ENCODE results near the gene STOX2. TPM values are rescaled to one million over a fixed set of nuclear protein-coding genes. Genes with fewer than 3 reads are reported as not detected.

STOX2 gene
- total and polyA plus RNA-seq, 10 of the 15 experiments (the other 5 are each of a cell fraction or from before 2014, with no cell fraction given) = 0.01 to 1.2 (median 0.18) TPM; not detected in 4

DNA sequence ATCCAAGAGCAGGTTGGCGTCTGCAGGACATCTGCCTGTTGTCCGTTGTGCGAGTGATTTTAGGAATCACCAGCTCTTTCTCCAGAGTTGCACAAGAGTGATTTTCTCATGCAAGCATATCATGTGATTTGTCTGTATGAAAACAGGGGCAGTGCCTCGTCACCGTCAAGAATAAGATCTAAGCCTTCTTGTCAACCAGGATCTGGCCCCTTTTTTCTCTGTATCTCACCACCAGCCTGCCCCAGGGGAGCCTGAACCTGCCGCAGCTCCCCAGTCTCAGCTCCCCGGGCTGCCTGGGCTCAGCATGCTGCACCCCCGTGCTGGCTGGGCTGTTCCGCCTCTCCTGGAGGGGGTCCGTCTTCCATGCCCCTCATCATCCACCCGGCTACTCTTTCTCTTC, 90.5 kb downstream of the STOX2 start:
- Histone ChIP-seq H3K27me3 (replicated peaks in 1 of 2; ENCODE audit: control insufficient read depth in 2 of 2, insufficient read depth in 2 of 2, low read length in 1 of 2) (no peaks in the 10 kb centered on the region; a peak in 1 of 4 replicates), H3K4me1 (ENCODE audit: control insufficient read depth, insufficient read depth, low read length) (no peaks in the 10 kb centered on the region), H3K4me2 (ENCODE audit: control insufficient read depth, insufficient read depth) (no peak overlapping the region), H3K9ac (ENCODE audit: control insufficient read depth, insufficient read depth, low read length) (no peak overlapping the region), H3K4me3 (no peak overlapping the region), H3K79me2 (ENCODE audit: control insufficient read depth, insufficient read depth, low read length) (no peaks in the 10 kb centered on the region), H3K9me3 (replicated peaks; ENCODE audit: control insufficient read depth, insufficient read depth, low read length) (no peaks in the 10 kb centered on the region), H3K36me3 (ENCODE audit: control insufficient read depth in 2 of 2, insufficient read depth in 2 of 2, low read length in 1 of 2) (no peaks in the 10 kb centered on the region), H2AFZ (ENCODE audit: control insufficient read depth, low read depth, low read length) (no peak overlapping the region), H3K27ac (ENCODE audit: control insufficient read depth, insufficient read depth) (no peak overlapping the region), H4K20me1 (ENCODE audit: control insufficient read depth, insufficient read depth) (no peaks in the 10 kb centered on the region)
- ChIA-PET RAD21 (ENCODE audit: unreplicated experiment) (no interaction called here), SMC1A (ENCODE audit: uncharacterized antibody, unreplicated experiment) (interaction anchor here (0.6 kb wide), 1 partner anchor 54 kb away, joined by 3 read pairs; no protein-coding TSS in a partner anchor), POLR2A (interaction anchor here (0.6 kb wide), 1 partner anchor 287 kb away, joined by 3 read pairs; no protein-coding TSS in a partner anchor), CTCF (no interaction called here)
- FAIRE-seq = no peak
- no peak for ATAC-seq
- no TSS peak for BruUV-seq (replicated peaks)
- TF ChIP-seq ETV6 (conservative IDR thresholded peaks at IDR 0.05 in 1 of 2, IDR thresholded peaks at IDR 0.05 in 1 of 2; ENCODE audit: borderline replicate concordance in 1 of 2, low read depth in 1 of 2) (no peak), SPI1 (IDR thresholded peaks at IDR 0.05; ENCODE audit: borderline replicate concordance, insufficient read depth, low read depth, low read length) (no peak), JUNB (IDR thresholded peaks at IDR 0.05) (no peak), NFYB (IDR thresholded peaks at IDR 0.05; ENCODE audit: insufficient read depth, low read depth, low read length) (no peak), NFXL1 (IDR thresholded peaks at IDR 0.05; ENCODE audit: borderline replicate concordance) (no peak), HCFC1 (IDR thresholded peaks at IDR 0.05; ENCODE audit: low read length) (no peak)
- TF ChIP-seq, protein P1, sequence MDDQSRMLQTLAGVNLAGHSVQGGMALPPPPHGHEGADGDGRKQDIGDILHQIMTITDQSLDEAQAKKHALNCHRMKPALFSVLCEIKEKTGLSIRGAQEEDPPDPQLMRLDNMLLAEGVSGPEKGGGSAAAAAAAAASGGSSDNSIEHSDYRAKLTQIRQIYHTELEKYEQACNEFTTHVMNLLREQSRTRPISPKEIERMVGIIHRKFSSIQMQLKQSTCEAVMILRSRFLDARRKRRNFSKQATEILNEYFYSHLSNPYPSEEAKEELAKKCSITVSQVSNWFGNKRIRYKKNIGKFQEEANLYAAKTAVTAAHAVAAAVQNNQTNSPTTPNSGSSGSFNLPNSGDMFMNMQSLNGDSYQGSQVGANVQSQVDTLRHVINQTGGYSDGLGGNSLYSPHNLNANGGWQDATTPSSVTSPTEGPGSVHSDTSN (IDR thresholded peaks at IDR 0.05; ENCODE audit: insufficient replicate concordance, low read depth, low read length) = no peak
- TF ChIP-seq, protein P2, sequence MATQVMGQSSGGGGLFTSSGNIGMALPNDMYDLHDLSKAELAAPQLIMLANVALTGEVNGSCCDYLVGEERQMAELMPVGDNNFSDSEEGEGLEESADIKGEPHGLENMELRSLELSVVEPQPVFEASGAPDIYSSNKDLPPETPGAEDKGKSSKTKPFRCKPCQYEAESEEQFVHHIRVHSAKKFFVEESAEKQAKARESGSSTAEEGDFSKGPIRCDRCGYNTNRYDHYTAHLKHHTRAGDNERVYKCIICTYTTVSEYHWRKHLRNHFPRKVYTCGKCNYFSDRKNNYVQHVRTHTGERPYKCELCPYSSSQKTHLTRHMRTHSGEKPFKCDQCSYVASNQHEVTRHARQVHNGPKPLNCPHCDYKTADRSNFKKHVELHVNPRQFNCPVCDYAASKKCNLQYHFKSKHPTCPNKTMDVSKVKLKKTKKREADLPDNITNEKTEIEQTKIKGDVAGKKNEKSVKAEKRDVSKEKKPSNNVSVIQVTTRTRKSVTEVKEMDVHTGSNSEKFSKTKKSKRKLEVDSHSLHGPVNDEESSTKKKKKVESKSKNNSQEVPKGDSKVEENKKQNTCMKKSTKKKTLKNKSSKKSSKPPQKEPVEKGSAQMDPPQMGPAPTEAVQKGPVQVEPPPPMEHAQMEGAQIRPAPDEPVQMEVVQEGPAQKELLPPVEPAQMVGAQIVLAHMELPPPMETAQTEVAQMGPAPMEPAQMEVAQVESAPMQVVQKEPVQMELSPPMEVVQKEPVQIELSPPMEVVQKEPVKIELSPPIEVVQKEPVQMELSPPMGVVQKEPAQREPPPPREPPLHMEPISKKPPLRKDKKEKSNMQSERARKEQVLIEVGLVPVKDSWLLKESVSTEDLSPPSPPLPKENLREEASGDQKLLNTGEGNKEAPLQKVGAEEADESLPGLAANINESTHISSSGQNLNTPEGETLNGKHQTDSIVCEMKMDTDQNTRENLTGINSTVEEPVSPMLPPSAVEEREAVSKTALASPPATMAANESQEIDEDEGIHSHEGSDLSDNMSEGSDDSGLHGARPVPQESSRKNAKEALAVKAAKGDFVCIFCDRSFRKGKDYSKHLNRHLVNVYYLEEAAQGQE (IDR thresholded peaks at IDR 0.05; ENCODE audit: low read depth, low read length) = no peak
- TF ChIP-seq, protein P3, sequence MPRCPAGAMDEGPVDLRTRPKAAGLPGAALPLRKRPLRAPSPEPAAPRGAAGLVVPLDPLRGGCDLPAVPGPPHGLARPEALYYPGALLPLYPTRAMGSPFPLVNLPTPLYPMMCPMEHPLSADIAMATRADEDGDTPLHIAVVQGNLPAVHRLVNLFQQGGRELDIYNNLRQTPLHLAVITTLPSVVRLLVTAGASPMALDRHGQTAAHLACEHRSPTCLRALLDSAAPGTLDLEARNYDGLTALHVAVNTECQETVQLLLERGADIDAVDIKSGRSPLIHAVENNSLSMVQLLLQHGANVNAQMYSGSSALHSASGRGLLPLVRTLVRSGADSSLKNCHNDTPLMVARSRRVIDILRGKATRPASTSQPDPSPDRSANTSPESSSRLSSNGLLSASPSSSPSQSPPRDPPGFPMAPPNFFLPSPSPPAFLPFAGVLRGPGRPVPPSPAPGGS (IDR thresholded peaks at IDR 0.05; ENCODE audit: borderline replicate concordance, insufficient read depth, low read depth, low read length, poor library complexity, severe bottlenecking) = no peak
- TF ChIP-seq, protein P4, sequence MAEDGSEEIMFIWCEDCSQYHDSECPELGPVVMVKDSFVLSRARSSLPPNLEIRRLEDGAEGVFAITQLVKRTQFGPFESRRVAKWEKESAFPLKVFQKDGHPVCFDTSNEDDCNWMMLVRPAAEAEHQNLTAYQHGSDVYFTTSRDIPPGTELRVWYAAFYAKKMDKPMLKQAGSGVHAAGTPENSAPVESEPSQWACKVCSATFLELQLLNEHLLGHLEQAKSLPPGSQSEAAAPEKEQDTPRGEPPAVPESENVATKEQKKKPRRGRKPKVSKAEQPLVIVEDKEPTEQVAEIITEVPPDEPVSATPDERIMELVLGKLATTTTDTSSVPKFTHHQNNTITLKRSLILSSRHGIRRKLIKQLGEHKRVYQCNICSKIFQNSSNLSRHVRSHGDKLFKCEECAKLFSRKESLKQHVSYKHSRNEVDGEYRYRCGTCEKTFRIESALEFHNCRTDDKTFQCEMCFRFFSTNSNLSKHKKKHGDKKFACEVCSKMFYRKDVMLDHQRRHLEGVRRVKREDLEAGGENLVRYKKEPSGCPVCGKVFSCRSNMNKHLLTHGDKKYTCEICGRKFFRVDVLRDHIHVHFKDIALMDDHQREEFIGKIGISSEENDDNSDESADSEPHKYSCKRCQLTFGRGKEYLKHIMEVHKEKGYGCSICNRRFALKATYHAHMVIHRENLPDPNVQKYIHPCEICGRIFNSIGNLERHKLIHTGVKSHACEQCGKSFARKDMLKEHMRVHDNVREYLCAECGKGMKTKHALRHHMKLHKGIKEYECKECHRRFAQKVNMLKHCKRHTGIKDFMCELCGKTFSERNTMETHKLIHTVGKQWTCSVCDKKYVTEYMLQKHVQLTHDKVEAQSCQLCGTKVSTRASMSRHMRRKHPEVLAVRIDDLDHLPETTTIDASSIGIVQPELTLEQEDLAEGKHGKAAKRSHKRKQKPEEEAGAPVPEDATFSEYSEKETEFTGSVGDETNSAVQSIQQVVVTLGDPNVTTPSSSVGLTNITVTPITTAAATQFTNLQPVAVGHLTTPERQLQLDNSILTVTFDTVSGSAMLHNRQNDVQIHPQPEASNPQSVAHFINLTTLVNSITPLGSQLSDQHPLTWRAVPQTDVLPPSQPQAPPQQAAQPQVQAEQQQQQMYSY (CRISPR knock-in tag; IDR thresholded peaks at IDR 0.05) = no peak
- in situ Hi-C loops (cut with MboI) = no loop called here
- intact Hi-C loops (cut with micrococcal nuclease; ENCODE audit: unreplicated experiment) = no loop called here
- no peak for DNase-seq (ENCODE audit: low read depth, low spot score)
- WGBS (ENCODE audit: insufficient coverage, insufficient replicate concordance, low lambda C conversion rate, missing lambda C conversion rate) = 58% methylated on average over 8 of the region's 11 CpGs

Data from GM12878 (cell line).